ENCODE data around the gene SPECC1L.

DNA sequence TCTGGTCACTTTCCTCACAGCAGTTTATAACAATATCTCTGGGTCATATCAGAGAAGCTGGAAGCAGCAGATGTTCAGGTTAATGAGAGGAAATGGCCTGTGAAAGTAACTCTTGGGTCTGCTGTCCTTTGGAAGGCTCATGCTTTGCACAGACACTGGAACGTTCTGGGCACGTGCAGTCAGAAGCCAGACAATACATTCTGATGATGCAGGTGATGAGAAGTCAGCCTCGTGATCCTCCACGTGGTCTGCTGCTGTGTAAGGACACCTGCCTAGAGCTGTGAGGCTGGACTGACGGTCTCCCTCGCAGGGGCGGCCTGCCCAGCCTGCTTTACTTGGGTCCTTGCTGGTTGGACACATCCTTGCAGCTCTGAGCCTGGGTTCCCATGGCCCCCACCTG is 138.0 kb downstream of the SPECC1L start:
- no peak for TF ChIP-seq CHD2 (IDR thresholded peaks at IDR 0.05; ENCODE audit: borderline replicate concordance, low read depth, low read length)
- no peak for TF ChIP-seq POLR2A (IDR thresholded peaks at IDR 0.05; ENCODE audit: low read depth, low read length)
- TF ChIP-seq, protein P1, sequence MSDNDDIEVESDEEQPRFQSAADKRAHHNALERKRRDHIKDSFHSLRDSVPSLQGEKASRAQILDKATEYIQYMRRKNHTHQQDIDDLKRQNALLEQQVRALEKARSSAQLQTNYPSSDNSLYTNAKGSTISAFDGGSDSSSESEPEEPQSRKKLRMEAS (IDR thresholded peaks at IDR 0.05; ENCODE audit: low read depth, low read length) = no peak
- TF ChIP-seq, protein P2, sequence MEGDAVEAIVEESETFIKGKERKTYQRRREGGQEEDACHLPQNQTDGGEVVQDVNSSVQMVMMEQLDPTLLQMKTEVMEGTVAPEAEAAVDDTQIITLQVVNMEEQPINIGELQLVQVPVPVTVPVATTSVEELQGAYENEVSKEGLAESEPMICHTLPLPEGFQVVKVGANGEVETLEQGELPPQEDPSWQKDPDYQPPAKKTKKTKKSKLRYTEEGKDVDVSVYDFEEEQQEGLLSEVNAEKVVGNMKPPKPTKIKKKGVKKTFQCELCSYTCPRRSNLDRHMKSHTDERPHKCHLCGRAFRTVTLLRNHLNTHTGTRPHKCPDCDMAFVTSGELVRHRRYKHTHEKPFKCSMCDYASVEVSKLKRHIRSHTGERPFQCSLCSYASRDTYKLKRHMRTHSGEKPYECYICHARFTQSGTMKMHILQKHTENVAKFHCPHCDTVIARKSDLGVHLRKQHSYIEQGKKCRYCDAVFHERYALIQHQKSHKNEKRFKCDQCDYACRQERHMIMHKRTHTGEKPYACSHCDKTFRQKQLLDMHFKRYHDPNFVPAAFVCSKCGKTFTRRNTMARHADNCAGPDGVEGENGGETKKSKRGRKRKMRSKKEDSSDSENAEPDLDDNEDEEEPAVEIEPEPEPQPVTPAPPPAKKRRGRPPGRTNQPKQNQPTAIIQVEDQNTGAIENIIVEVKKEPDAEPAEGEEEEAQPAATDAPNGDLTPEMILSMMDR (IDR thresholded peaks at IDR 0.05 in 2 of 3, conservative IDR thresholded peaks at IDR 0.05 in 1 of 3; ENCODE audit: control insufficient read depth in 2 of 3, extremely low read depth in 1 of 3, insufficient read depth in 1 of 3, low read depth in 3 of 3, low read length in 3 of 3) = no peak
- no peak for TF ChIP-seq HDGF (IDR thresholded peaks at IDR 0.05)
- no peak for TF ChIP-seq SREBF1 (IDR thresholded peaks at IDR 0.05; ENCODE audit: low read length)
- TF ChIP-seq RFX5 (IDR thresholded peaks at IDR 0.05; ENCODE audit: low read depth, low read length) = no peak
- TF ChIP-seq, protein P3, sequence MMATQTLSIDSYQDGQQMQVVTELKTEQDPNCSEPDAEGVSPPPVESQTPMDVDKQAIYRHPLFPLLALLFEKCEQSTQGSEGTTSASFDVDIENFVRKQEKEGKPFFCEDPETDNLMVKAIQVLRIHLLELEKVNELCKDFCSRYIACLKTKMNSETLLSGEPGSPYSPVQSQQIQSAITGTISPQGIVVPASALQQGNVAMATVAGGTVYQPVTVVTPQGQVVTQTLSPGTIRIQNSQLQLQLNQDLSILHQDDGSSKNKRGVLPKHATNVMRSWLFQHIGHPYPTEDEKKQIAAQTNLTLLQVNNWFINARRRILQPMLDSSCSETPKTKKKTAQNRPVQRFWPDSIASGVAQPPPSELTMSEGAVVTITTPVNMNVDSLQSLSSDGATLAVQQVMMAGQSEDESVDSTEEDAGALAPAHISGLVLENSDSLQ (IDR thresholded peaks at IDR 0.05) = no peak
- TF ChIP-seq EED (IDR thresholded peaks at IDR 0.05; ENCODE audit: low read depth) = no peak
- TF ChIP-seq EGR1 (IDR thresholded peaks at IDR 0.05; ENCODE audit: borderline replicate concordance in 1 of 2, low read depth in 2 of 2, low read length in 2 of 2) = no peak
- no peak for TF ChIP-seq HDAC2 (IDR thresholded peaks at IDR 0.05)
- TF ChIP-seq TAF1 (IDR thresholded peaks at IDR 0.05; ENCODE audit: borderline replicate concordance, low read depth, low read length) = no peak
- no peak for TF ChIP-seq RAD21 (IDR thresholded peaks at IDR 0.05; ENCODE audit: insufficient read depth, low read depth, low read length)
- TF ChIP-seq FOXM1 (IDR thresholded peaks at IDR 0.05; ENCODE audit: low read depth, low read length) = no peak
